HK-2 (cell line): ENCODE results near the gene NCAPG2.
"Not testable (repeated sequence)": the region's sequence is repeated elsewhere in the genome, so short reads cannot be mapped to it uniquely, and the experiment has no call there.

Source experiments
- DNase-seq: peaks from one replicate; pipeline ENCODE4 v3.0.0-alpha.2; 2018; ENCODE audit not compliant: unreplicated experiment

NCAPG2 gene

DNA sequence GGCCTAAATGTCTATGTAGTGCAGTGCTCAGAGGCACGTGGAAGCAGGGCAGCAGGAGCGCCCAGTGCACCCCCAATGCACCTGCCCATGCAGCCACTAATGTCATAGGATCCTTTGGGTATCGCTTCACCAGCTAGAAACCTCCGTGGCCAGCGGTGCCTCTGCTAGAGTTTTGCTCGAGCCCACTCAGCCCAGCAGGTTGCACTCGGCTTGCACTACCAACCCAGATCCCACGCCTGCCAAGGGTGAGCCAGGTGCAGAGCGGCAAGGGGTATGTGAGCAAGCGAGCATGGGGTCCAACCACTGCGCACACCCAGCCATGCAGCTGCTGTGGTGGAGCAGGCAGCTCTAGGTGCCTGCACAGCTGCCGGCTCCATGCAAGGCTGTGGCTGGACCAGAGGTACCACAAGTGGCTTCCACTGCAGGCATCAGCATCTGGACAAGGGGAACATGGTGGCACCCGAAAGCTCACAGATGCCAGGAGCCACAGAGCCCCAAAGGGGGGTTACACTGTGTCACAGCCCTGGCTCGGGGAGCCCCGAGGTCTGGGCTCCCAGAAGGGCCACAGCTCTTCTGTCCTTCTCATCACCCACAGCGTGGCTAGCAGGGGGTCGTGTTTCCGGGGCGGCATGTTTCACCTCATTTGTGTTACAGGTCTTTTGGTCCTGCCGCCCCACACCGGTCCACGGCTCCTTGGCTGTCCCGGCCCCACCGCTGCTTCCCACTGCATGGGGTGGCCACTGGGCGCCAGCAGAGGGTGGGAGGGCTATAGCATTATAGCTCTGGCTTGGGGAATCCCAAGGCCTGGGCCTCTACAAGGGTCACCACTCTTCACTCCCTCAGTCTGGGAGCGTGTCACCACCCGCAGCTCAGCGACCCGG, 2.3 kb upstream of the NCAPG2 start:
- DNase-seq = no peak

DNA sequence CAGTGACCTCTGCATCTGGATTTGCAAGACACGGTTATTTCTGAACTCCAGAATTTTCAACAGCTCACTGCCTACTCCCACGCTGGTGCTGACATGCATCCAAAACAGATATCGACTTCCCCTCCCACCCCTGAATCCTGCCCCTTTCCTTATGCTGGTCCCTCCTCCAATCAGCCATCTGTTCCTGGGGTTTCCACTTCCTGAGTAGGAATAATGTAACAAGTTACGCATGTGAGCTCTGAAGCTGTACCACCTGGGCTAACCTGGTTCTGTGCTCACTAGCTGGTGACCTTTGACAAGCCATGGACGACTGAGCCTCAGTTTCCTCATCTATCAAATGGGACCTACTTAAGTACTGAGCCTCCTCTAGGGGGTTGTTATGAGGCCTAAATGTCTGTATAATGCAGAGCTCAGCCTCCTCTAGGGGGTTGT, 1.7 kb upstream of the NCAPG2 start:
- no peak for DNase-seq

DNA sequence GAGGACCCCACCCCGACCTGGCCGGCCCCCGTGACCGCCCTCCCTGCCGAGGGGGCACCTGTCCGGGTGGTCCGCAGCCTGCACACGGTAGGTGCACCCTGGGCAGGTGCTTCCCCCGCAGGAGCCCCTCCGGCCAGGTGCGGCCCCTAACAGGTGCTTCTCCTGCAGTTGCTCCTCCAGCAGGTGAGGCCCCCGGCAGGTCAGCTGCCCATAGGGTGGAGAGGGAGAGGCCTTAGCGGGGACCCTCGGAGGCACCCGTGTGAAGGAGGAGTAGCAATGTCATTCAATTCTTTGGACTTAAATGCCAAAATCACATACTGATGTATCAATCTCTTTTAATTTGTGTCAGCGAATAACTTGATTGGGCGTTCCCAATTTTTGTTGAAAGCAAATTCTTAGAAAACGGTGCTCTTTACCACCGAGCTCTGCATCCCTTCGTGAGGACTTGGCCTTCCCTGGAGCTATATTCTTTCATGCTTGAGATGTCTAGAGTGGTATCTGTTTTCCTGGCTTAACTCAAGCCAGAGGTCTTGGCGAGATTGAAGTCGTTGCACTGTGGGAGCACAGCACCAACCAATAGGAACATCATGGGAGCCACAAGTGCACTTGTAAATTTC, 738 bp upstream of the NCAPG2 start:
- DNase-seq = no peak

DNA sequence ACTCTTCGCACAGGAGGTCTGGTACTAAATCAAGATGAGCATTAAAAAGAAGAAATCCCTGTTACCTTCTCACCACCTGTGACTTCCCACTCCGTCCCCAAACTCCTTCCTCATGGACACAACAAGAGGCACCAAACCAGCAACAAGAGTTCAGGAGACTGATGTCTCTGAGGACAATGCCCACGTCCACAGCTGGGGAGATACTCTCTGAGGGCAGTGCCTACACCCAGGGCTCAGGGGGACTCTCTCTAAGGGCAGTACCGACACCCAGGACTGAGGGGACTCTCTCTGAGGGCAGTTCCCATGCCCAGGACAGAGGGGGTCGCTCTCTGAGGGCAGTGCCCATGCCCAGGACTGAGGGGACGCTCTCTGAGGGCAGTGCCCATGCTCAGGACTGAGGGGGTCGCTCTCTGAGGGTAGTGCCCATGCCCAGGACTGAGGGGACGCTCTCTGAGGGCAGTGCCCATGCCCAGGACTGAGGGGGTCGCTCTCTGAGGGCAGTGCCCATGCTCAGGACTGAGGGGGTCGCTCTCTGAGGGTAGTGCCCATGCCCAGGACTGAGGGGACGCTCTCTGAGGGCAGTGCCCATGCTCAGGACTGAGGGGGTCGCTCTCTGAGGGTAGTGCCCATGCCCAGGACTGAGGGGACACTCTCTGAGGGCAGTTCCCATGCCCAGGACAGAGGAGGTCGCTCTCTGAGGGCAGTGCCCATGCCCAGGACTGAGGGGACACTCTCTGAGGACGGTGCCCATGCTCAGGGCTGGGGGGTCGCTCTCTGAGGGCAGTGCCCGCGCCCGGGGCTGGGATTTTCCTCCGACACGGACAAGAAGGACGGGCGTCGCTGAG, 703 bp downstream of the NCAPG2 start:
- not testable (repeated sequence) for DNase-seq

DNA sequence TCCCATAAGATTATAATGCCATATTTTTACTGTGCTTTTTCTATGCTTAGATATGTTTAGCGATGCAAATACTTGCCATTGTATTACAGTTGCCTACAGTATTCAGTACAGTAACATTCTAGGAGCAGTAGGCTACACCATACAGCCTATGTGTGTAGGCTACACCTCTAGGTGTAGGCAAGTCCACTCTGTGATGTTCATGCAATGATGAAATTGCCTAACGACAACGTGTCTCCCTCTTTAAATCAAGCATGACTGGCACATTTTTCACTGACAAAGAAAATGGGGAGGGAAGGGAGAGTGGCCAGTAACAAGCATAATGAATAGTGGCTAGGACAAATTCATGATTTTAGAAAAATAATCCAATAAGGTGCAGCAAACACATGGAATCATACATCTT, 1.7 kb downstream of the NCAPG2 start:
- DNase-seq = no peak

DNA sequence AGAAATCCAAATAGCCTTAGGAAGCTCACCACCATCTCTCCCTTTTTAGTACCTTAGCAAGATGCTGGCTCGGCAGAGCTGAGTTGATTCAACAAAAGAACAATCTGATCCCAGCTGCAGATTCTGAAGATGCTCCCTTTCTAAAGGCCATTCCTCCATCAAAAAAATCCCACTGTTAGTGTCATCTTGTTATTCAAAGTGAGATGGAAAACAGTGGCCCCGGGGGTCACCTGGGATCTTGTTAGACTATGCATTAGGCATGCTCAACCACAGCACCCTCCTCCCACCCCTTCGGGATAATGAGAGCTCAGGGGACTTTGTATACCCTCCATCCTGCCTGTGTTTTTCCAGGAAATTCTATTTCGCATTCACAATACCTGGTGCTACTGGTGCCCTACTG, 2.4 kb downstream of the NCAPG2 start:
- no peak for DNase-seq

DNA sequence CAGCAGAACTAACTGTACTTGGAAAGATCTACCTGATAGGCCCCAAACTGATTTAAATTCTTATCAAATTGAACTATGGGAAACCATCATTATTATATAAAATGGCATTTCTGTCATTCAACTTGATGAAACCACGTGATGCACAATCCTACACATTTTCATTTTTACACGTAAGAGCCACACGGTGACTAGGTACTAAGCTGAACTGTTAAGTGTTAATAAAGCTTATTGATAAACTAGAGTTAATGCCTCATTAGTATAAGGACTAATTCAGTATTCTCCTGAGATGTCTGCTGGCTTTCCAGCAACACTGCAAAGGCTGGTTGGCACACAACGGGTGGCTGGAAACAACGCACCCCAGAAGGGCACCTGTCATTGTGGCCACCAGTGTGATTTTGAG, 4.6 kb downstream of the NCAPG2 start:
- DNase-seq = no peak

DNA sequence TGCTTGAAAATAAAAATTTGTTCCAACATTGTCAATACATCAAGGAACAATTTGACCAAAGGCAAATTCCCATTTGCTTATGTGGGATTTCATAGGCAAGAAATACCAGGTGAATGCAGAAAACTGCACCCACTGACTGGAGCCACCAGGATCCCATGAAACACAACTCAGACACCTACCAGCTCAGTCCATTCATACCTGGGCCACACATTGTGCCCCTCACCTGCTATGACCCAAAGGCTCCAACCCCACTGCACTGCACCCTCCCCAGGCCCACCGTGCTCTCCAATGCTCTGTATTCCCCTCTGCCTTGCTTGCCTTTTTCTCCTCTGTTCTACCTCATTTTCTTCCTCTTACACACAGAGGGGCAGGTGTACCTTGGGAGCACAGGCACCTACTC, 5.3 kb downstream of the NCAPG2 start:
- DNase-seq = no peak

DNA sequence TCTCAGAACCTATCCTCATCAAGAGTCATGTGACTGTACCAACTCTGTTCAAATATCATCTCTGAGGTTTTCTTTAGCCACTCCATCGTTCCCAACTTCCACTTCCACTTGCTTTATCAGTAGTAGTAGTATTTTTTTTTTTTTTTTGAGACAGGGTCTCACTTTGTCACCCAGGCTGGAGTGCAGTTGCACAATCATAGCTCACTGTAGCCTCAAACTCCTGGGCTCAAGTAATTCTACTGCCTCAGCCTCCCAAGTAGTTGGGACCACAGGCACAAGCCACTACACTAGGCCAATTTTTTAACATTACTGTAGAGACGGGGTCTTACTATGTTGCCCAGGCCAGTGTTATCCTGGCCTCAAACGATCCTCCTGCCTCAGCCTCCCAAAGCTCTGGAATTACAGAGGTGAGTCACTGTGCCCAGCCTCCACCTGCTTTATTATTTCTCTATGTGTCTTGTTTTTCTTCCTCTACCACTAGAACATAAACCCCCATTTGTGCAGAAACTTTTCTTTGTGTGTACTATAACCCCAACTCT, 5.9 kb downstream of the NCAPG2 start:
- no peak for DNase-seq

DNA sequence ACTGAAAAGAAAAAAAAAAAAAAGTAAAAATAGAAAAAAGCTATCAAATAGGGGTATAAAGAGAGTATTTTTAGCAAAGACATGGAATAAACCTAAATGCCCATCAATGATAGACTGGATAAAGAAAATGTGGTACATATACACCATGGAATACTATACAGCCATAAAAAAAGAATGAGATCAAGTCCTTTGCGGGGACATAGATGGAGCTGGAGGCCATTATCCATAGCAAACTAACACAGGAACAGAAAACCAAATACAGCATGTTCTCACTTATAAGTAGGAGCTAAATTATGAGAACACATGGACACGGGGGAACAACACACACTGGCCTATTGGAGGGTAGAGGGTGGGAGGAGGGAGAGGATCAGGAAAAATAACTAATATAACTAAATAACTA, 7.0 kb downstream of the NCAPG2 start:
- DNase-seq = not testable (repeated sequence)

DNA sequence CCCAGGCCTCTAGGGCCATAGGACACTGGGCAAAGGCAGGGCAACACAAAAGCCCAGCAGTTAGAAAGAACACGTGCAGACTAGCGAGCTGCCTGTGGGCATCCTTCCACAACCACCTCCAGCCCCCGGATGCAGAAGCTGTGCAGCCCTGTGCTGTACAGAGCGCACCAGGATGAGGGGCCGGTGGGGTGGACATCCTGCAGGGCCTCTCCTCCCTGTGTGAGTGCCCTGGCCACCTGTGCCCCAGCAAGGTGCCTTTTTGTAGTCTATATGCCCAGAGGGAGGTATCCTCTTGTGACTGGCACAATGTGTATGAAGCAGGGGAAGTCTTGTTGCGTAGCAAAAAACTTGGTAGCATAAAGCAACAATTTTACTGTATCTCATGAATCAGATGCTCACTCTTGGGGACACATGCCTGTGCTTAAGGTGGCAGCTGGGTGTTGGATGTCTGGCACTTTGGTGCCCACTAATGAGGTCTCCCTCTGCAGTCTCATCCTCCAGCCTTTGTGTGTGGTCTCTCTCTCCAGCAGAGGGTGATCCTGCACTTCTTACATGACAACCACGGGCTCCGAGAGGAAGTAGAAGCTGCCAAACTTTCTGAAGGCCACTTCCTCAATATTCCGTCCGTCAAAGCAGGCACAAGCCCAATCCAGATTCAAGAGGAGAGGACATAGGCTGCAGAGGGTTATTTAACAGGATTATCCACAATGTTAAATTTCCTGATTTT, 8.7 kb downstream of the NCAPG2 start:
- DNase-seq = no peak

DNA sequence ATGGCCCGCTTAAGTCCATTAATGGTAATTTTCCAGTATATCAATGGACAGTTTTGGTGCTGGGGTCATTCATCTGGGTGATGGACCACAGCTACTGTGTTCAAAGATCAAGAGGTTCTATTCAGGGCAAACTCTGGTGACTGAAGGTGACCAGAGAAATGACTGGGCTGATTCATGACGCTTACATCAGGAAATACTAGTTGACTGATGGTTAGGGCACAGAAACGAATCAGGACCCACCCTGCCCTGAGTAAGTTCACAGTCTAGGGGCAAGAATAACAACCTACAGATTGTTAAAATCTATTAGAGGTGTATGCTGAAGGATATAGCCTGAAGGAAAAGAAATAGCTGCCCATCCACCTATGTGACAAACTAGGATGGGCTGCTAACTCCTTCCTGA, 9.5 kb downstream of the NCAPG2 start:
- no peak for DNase-seq

DNA sequence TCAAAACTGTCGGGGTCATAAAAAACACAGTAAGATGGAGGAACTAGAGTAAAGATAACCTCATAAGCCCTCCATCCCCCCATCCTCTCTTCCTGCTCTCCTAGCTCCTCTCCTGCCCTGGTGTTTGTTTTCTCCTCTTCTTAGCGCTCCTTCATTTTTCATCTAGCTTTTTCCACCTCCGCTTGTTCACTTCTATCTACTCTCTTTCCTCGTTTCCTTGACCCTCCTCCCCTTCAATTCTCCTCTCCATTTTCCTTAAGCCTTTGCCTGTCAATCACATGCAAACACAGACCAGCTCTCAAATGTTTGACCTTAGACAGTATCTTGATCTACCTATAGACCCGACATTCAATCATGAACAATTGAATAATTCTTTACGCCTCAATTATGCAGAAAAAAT, 10.0 kb downstream of the NCAPG2 start:
- DNase-seq = no peak

DNA sequence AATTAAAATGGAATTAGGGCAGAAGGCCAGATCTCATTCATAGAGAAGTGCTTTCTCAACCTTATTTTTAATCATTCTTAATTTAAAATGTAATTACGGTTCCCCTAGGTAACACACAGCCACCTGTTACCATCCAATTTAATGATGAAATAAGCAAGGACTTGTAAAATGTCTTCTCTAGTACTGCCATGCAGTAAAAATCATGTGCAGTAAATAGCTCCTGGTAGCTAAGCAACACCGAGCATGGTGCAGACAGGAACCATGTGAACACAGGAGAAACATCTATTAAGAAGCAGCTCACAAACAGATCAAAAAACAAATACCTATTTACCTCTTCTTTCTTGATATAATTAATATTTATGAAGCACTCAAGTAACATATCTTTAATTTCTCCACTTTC, 15.1 kb downstream of the NCAPG2 start:
- no peak for DNase-seq

DNA sequence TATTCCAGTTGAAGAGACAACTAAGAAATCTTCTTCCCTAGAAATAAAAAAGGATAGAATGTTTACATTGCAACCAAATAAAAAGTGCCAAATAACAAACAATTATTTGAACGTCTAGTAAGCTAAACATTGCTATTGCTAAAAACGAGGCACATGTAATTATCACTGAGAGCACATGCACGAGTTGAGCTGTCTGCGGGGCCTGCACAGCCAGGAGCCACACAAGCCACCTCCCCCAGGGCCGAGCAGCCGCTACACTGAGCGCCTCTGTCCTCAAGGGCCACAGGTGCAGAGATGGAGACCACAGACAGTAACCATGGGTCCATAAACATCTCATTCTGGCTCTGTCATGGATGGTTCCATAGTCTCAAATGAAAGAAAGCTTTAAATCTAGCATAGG, 17.2 kb downstream of the NCAPG2 start:
- no peak for DNase-seq

DNA sequence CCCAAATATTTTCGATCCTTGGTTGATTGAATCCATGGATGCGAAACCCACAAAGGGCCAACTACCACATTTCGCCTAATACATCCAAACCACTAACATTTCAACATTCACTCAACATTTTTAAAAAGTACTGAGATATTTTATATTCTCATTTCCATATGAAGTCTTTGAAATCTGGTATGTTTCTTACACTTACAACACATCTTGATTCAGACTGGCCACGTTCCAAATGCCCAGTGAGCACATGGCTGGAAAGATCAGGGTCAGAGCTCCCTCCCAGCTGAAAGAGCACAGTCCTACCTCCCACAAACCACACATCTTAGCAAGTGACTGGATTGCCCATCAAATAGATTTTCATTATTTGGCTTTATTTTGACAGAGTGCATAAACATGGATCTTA, 18.9 kb downstream of the NCAPG2 start:
- no peak for DNase-seq

DNA sequence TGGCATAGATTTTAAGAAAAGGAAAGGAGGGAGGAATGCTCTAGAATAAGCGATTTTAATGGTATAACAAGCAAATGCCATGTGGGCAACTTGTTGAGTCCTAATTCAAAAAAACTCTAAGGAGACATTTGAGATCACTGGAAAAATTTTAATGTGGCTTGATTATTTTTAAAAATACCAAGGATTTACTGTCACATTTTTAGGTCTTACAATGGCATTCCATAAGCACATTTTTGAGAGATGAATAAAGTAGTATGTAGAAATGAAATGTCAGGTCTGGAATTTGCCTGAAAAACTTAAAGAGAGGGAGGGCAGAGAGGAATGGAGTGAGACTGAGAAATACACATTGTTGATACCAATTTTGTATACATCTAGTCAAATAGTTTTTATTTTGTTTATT, 20.3 kb downstream of the NCAPG2 start:
- no peak for DNase-seq

DNA sequence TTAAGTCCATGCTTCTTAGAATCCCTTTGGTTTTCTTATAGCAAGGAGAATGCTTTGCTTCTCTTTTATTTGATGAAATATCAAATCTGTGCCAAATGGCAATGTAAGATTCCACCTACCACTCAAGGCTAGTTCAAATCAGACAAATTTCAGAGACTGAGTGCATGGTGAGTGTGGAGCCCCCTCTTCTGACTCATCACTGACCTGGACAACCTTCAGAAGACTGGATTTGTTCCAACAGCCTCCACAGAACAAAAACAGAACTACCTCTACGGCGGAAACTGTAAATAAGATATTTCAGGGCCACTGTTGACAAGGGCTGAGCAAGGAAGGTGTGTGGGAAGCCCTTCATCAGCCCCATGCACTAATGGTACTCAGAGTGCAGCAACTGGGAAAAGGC, 21.1 kb downstream of the NCAPG2 start:
- DNase-seq = no peak

DNA sequence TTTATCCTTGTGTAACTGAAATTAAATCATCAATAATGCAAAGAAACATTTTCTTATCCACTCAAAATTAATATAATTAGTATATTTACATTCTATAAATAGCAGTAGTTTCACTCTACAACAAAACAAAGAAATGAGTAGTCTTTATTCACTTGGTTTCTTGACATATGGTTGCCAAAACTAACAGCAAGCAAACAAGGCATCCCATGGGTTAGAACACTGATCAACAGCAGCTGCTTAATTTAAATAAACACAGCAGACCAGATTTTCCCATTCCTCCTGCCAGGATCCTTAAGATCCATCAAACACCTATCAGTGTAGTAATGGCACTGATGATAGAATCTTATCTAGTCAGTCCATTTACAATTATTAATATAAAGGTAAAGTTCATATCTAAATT, 22.1 kb downstream of the NCAPG2 start:
- DNase-seq = no peak

DNA sequence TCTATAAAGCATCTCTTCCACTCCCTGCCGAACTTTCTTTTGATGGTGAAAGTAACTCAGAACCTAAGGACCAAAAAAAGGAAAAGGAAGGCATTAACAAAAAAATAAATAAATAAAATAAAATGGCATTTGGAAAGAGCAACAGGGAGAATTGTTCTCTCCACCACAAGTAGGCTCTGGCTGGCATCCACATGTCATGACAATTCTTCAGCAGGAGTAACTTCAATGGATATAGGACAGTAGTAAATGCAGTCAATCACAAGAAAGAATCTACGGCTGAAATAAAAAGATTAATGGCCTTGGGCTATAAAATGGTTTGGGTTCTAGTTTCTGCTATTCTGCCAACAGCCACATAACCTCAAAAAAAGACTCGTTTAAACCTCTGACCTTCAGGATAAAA, 23.9 kb downstream of the NCAPG2 start:
- DNase-seq = no peak

DNA sequence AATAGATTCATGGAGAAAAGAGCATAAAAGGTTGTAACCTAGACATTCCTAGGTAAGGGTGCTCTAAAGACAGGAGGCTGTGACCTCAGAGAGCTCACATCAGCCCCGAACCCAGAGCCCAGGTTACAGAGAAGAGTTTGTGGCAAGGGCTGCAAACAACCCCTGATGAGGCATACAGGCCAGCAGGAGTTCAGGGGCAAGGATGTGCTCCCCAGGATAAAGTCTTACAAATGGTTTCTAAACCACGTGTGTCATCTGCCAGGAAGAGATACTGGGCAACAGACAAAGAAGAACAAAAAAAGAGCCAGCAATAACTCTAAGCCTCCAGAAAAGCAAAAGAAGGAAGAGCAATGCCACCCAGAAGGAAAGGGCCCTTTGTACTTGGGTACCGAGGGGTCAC, 27.7 kb downstream of the NCAPG2 start:
- DNase-seq = no peak
